Skeletal muscle cell (primary cell): ENCODE results near the gene AVL9.
"Not testable (repeated sequence)": the region's sequence is repeated elsewhere in the genome, so short reads cannot be mapped to it uniquely, and the experiment has no call there.

ENCODE experiments used
- DNase-seq: peaks from one replicate; pipeline ENCODE4 v3.0.0-alpha.2; 2010; ENCODE audit warnings: low read depth
- H3K4me3 ChIP-seq: 2 replicates; pipeline ENCODE4 v1.5.1; 2011; ENCODE audit warnings: low read depth, mild to moderate bottlenecking, control low read depth, low read length, moderate library complexity

Gene AVL9

GRCh38 chr7:32619416-32619815 is 124.1 kb downstream of the AVL9 start:
- not testable (repeated sequence) for DNase-seq, H3K4me3 ChIP-seq

- DNase-seq, result no peak
- H3K4me3 ChIP-seq, result no peak overlapping the region
These were observed 135.7 kb downstream of the AVL9 start for GRCh38 chr7:32631021-32631420.

GRCh38 chr7:32631590-32632497 is 136.6 kb downstream of the AVL9 start:
- H3K4me3 ChIP-seq, DNase-seq: not testable (repeated sequence)

GRCh38 chr7:32633446-32633845 is 138.2 kb downstream of the AVL9 start:
- not testable (repeated sequence) for DNase-seq, H3K4me3 ChIP-seq

- not testable (repeated sequence) for DNase-seq
These were observed 139.6 kb downstream of the AVL9 start for GRCh38 chr7:32634798-32635393.

GRCh38 chr7:32636725-32637462 is 141.6 kb downstream of the AVL9 start:
- not testable (repeated sequence) for DNase-seq, H3K4me3 ChIP-seq

More at GRCh38 chr7:32634798-32635393, 139.6 kb downstream of the AVL9 start:
- H3K4me3 ChIP-seq, result not testable (repeated sequence)

- DNase-seq, H3K4me3 ChIP-seq: not testable (repeated sequence)
These were observed 142.3 kb downstream of the AVL9 start for GRCh38 chr7:32637611-32638010.
